HepG2 (cell line): ENCODE data around the gene MAPK8.

Source experiments
- PHF8 ChIP-seq: sonication (generic); formaldehyde crosslinking; IDR thresholded peaks from 2 replicates; pipeline ENCODE4 v1.5.0; 2020; ENCODE audit warnings: missing genetic modification reagents
- POLR2AphosphoS5 ChIP-seq: IDR thresholded peaks from 2 replicates; pipeline ENCODE4 v1.6.1; 2012; ENCODE audit warnings: low read depth, low read length

DNA sequence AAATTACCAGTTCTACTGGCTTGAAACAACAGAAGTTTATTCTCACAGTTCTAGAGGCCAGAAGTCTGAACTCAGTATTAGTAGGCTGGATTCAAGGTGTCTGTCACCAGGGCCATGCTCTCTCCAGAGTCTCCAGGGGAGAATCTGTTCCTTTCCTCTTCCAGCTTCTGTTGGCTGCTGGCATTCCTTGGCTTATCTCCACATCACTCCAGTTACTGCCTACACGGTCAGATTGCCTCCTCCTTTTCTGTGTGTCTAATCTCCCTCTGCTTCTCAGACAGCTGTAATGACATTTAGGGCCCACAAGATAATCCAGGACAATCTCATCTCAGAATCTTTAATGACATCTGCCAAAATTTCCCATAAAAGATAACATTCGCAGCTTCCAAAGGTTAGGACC lies 36.6 kb downstream of the MAPK8 start:
- TF ChIP-seq POLR2AphosphoS5, result no peak
- TF ChIP-seq PHF8 (CRISPR knock-in tag), result no peak
